GM18858 (cell line): ENCODE measurements around the gene LEPROT.
"Not testable (repeated sequence)": the region's sequence is repeated elsewhere in the genome, so short reads cannot be mapped to it uniquely, and the experiment has no call there.

Experiments
- ATAC-seq: cut with Tn5 transposase; IDR thresholded peaks from one replicate; pipeline ENCODE4 v1.9.1; 2021; ENCODE audit not compliant: unreplicated experiment

The LEPROT gene

GRCh38 chr1:65435987-65436386 is 15.5 kb downstream of the LEPROT start:
- ATAC-seq, result no peak

- ATAC-seq, result no peak
Observed at GRCh38 chr1:65437616-65438015, 17.1 kb downstream of the LEPROT start.

GRCh38 chr1:65440322-65440900 is 19.9 kb downstream of the LEPROT start:
- no peak for ATAC-seq

GRCh38 chr1:65440915-65441314 is 20.4 kb downstream of the LEPROT start:
- ATAC-seq, result no peak

GRCh38 chr1:65441464-65441863 is 21.0 kb downstream of the LEPROT start:
- ATAC-seq, result no peak

- no peak for ATAC-seq
Observed at GRCh38 chr1:65442442-65442841, 22.0 kb downstream of the LEPROT start.

- ATAC-seq, result no peak
Observed at GRCh38 chr1:65443647-65444046, 23.2 kb downstream of the LEPROT start.

- ATAC-seq, result no peak
Observed at GRCh38 chr1:65444128-65444640, 23.7 kb downstream of the LEPROT start.

GRCh38 chr1:65445837-65446236 is 25.4 kb downstream of the LEPROT start:
- no peak for ATAC-seq

- ATAC-seq, result no peak
Observed at GRCh38 chr1:65449214-65449823, 28.9 kb downstream of the LEPROT start.

GRCh38 chr1:65455678-65456077 is 35.2 kb downstream of the LEPROT start:
- not testable (repeated sequence) for ATAC-seq

- no peak for ATAC-seq
Observed at GRCh38 chr1:65456481-65456880, 36.0 kb downstream of the LEPROT start.

- ATAC-seq, result no peak
Observed at GRCh38 chr1:65457868-65458267, 37.4 kb downstream of the LEPROT start.

GRCh38 chr1:65458730-65459396 is 38.4 kb downstream of the LEPROT start:
- ATAC-seq, result no peak

- ATAC-seq, result peak; percentile 78
Observed at GRCh38 chr1:65459397-65459768, 38.9 kb downstream of the LEPROT start.

- ATAC-seq, result not testable (repeated sequence)
Observed at GRCh38 chr1:65465837-65466236, 45.4 kb downstream of the LEPROT start.

GRCh38 chr1:65467536-65467935 is 47.1 kb downstream of the LEPROT start:
- ATAC-seq, result no peak

- no peak for ATAC-seq
Observed at GRCh38 chr1:65469126-65469888, 48.8 kb downstream of the LEPROT start.

GRCh38 chr1:65469889-65470340 is 49.4 kb downstream of the LEPROT start:
- no peak for ATAC-seq

- ATAC-seq, result no peak
Observed at GRCh38 chr1:65470766-65471165, 50.3 kb downstream of the LEPROT start.

GRCh38 chr1:65471213-65471833 is 50.9 kb downstream of the LEPROT start:
- no peak for ATAC-seq
